Hindlimb muscle (tissue), 1 donor: Measurements from ENCODE around the gene ABI1. TPM values are rescaled to one million over a fixed set of nuclear protein-coding genes. Genes with fewer than 3 reads are reported as not detected.
"Not testable (repeated sequence)": the region's sequence is repeated elsewhere in the genome, so short reads cannot be mapped to it uniquely, and the experiment has no call there.

Experiments used
- DNase-seq: peaks from one replicate; pipeline ENCODE4 v3.0.0-alpha.2; 2013
- polyA plus RNA-seq: library from polyadenylated mRNA; unstranded; fragments of 120-200 nt; gene quantifications from one replicate; pipeline ENCODE4 v1.2.1, GENCODE V29; 2013; ENCODE audit not compliant: insufficient read length

ABI1 gene
- 47.6 TPM for polyA plus RNA-seq

GRCh38 chr10:26860443-26861204 is at the start of gene ABI1:
TSS of gene ABI1 (minus strand) at chr10:26860958. CDS start at chr10:26860863, 95 bp downstream.
- peak; percentile 99 for DNase-seq

- no peak for DNase-seq
These were observed 49.0 kb upstream of the ABI1 start for GRCh38 chr10:26909753-26910152.

GRCh38 chr10:26905253-26905781 is 44.6 kb upstream of the ABI1 start:
- DNase-seq = not testable (repeated sequence)

GRCh38 chr10:26903431-26904217 is 42.9 kb upstream of the ABI1 start:
- no peak for DNase-seq

- DNase-seq = not testable (repeated sequence)
These were observed 31.7 kb upstream of the ABI1 start for GRCh38 chr10:26892306-26892923.

- DNase-seq = peak; percentile 15
These were observed 30.2 kb upstream of the ABI1 start for GRCh38 chr10:26890956-26891355.

GRCh38 chr10:26887611-26888215 is 27.0 kb upstream of the ABI1 start:
- DNase-seq = no peak

GRCh38 chr10:26881600-26882331 is 21.0 kb upstream of the ABI1 start:
- peak; percentile 43 for DNase-seq

- no peak for DNase-seq
These were observed 19.0 kb upstream of the ABI1 start for GRCh38 chr10:26879744-26880143.

- no peak for DNase-seq
These were observed 10.0 kb upstream of the ABI1 start for GRCh38 chr10:26870766-26871165.

GRCh38 chr10:26869528-26869927 is 8.8 kb upstream of the ABI1 start:
- DNase-seq = no peak

GRCh38 chr10:26863351-26864076 is 2.8 kb upstream of the ABI1 start:
- no peak for DNase-seq

GRCh38 chr10:26861205-26861998 is 644 bp upstream of the ABI1 start:
- DNase-seq = no peak

GRCh38 chr10:26860102-26860442 is 686 bp downstream of the ABI1 start:
- DNase-seq = peak; percentile 63

- peak; percentile 23 for DNase-seq
These were observed 1.3 kb downstream of the ABI1 start for GRCh38 chr10:26859241-26860101.

GRCh38 chr10:26858707-26859034 is 2.1 kb downstream of the ABI1 start:
- DNase-seq = no peak

- no peak for DNase-seq
These were observed 2.6 kb downstream of the ABI1 start for GRCh38 chr10:26857991-26858706.

GRCh38 chr10:26857553-26857952 is 3.2 kb downstream of the ABI1 start:
- not testable (repeated sequence) for DNase-seq

GRCh38 chr10:26855186-26855585 is 5.6 kb downstream of the ABI1 start:
- DNase-seq = no peak
